Kidney epithelial cell (primary cell): Measurements from ENCODE around the gene LRRC4. TPM values are rescaled to one million over a fixed set of nuclear protein-coding genes. Genes with fewer than 3 reads are reported as not detected.

ENCODE experiments used
- DNase-seq: peaks from one replicate; pipeline ENCODE4 v3.0.0-alpha.2; 2010; ENCODE audit warnings: low read depth
- H3K27me3 ChIP-seq: 2 replicates; pipeline ENCODE4 v1.6.0; 2011; ENCODE audit warnings: low read length; ENCODE audit not compliant: control insufficient read depth, insufficient read depth
- H3K36me3 ChIP-seq: 2 replicates; pipeline ENCODE4 v1.5.1; 2011; ENCODE audit warnings: low read length; ENCODE audit not compliant: control insufficient read depth, insufficient read depth
- H3K4me3 ChIP-seq: 2 replicates; pipeline ENCODE4 v1.5.1; 2011; ENCODE audit warnings: low read depth, mild to moderate bottlenecking, control low read depth, low read length
- CTCF ChIP-seq: IDR thresholded peaks from 2 replicates; pipeline ENCODE4 v1.5.1; 2011; ENCODE audit warnings: mild to moderate bottlenecking, moderate library complexity, low read length, control low read depth, inconsistent platforms; ENCODE audit not compliant: insufficient read depth, poor library complexity, severe bottlenecking
- total RNA-seq: library from RNA; depleted of rRNA; stranded (reverse); fragments of >200 nt; gene quantifications from 2 replicates; pipeline ENCODE4 v1.2.3, GENCODE V29; 2015

The LRRC4 gene
- total RNA-seq, 1 donor from 2014 or later: 0.46 TPM

- Histone ChIP-seq H3K36me3 (no peaks in the 10 kb centered on the region), H3K27me3 (peaks cover 14% of the 10 kb centered on the region), H3K4me3 (peak overlapping the region; percentile 26)
- TF ChIP-seq CTCF: no peak
- no peak for DNase-seq
Measured at GRCh38 chr7:128032605-128033235, 1.5 kb upstream of the LRRC4 start.

DNA sequence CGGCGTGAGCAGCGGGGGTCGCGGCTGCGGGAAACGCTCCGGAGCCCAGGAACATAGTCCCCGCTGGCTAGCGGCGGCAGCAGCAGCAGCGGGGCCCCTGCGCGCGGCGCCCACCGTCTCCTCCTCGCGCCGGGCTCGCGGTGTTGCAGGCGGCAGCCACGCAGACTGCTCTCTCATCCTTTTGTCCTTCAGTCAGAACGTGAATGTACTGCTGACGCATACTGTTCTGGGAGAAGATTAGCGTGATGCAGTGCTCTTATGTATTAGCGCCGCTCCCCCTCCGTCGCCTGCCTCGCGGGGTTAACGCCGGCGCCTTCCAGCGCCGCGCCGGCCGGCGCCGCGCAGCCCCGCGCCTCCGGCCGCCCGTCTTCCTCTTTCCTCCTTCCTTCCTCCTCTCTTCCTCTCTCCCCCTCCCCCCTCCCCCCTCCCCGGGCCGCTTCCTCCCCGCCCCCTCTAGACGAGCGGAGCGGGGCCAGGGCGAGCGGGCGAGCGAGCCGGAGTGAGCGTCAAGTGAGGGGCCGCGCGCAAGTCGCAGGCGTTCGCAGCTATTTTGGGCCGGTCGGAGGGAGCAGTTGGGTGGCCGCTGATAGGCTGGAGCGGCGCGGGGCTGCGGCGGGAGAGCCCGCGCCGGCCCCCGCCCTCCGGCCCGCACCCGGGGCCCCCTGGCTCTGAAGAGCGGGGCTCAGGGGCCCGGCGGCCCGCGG is 816 bp upstream of the LRRC4 start:
- DNase-seq: peak; percentile 63
- no peak for TF ChIP-seq CTCF
- Histone ChIP-seq H3K36me3 (no peaks in the 10 kb centered on the region), H3K4me3 (peak overlapping the region; percentile 28), H3K27me3 (peaks cover 14% of the 10 kb centered on the region)

DNA sequence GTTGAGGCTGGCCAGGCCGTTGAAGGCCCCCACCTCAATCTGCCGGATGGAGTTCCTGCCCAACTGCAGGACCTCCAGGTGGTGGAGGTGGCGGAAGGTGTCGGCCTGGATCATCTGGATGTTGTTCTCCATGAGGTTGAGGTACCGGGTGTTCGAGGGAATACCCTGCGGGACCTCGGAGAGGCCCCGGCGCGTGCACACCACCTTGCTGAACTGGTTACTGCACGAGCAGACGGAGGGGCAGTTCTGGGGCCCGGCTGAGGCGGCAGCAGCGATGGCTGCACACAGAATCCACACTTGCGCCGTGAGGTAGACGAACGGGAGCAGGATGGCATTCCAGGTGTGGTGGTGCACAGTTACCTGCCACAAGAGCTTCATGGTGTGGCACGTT is 979 bp downstream of the LRRC4 start:
- TF ChIP-seq CTCF: no peak
- H3K4me3 ChIP-seq: no peak overlapping the region
- no peaks in the 10 kb centered on the region for H3K36me3 ChIP-seq
- no peak for DNase-seq
- peaks cover 14% of the 10 kb centered on the region for H3K27me3 ChIP-seq

GRCh38 chr7:128029405-128029995 is 1.7 kb downstream of the LRRC4 start:
- TF ChIP-seq CTCF: no peak
- H3K27me3 ChIP-seq: peaks cover 14% of the 10 kb centered on the region
- no peak for DNase-seq
- no peaks in the 10 kb centered on the region for H3K36me3 ChIP-seq
- H3K4me3 ChIP-seq: no peak overlapping the region

- H3K36me3 ChIP-seq: no peaks in the 10 kb centered on the region
- TF ChIP-seq CTCF: no peak
- H3K27me3 ChIP-seq: peaks cover 8% of the 10 kb centered on the region
- H3K4me3 ChIP-seq: no peak overlapping the region
- DNase-seq: no peak
Measured at GRCh38 chr7:128027485-128027980, 3.7 kb downstream of the LRRC4 start.
